ENCODE results near the gene NDC1.

- TF ChIP-seq POLR2A (IDR thresholded peaks at IDR 0.05) (no peak), CTCF (IDR thresholded peaks at IDR 0.05 in 8 of 11, conservative IDR thresholded peaks at IDR 0.05 in 3 of 11) (no peak), POLR2AphosphoS5 (IDR thresholded peaks at IDR 0.05) (no peak)
These were observed 45.3 kb downstream of the NDC1 start for GRCh38 chr1:53792806-53793205.

Measured in spleen (tissue), 7 donors.